K562 (cell line): ENCODE data around the gene REEP2. TPM values are rescaled to one million over a fixed set of nuclear protein-coding genes. Genes with fewer than 3 reads are reported as not detected.
A peak's percentile ranks its signal among the peaks of the same experiment; 100 is the strongest.

Experiments
- CHD2 ChIP-seq: IDR thresholded peaks from 2 replicates; pipeline ENCODE4 v1.6.1; 2011; ENCODE audit warnings: low read depth, low read length
- FUS ChIP-seq: fragments of 200-400 bp; formaldehyde crosslinking; optimal IDR thresholded peaks from 2 replicates; pipeline ENCODE3; 2017; ENCODE audit warnings: low read depth, low read length
- GATA2 ChIP-seq: sonication (generic); formaldehyde crosslinking; IDR thresholded peaks from 2 replicates; pipeline ENCODE4 v1.4.0; 2020; ENCODE audit warnings: mild to moderate bottlenecking, missing genetic modification reagents
- MAFF ChIP-seq: IDR thresholded peaks from 2 replicates; pipeline ENCODE4 v1.6.1; 2012; ENCODE audit warnings: low read length, improper control_type of control experiment
- NCOA2 ChIP-seq, 2 experiments: fragments of 450-650 bp; IDR thresholded peaks; 2 replicates each; pipeline ENCODE4 v1.6.1; 2018; ENCODE audit warnings: mild to moderate bottlenecking in 2 of 2, moderate library complexity in 1 of 2; ENCODE audit not compliant: partially characterized antibody in 2 of 2
- NR3C1 ChIP-seq: sonication (generic); formaldehyde crosslinking; IDR thresholded peaks from 2 replicates; pipeline ENCODE4 v1.8.1; 2022; ENCODE audit warnings: missing genetic modification reagents
- PRPF4 ChIP-seq: fragments of 200-400 bp; formaldehyde crosslinking; IDR thresholded peaks from one replicate; pipeline ENCODE4 v1.6.1; 2017; ENCODE audit warnings: low read length, low read depth, mild to moderate bottlenecking; ENCODE audit not compliant: insufficient read depth, poor library complexity, severe bottlenecking
- TEAD1 ChIP-seq, 2 experiments: fragments of 450-650 bp in 1 of 2; sonication (generic) in 1 of 2; formaldehyde crosslinking; IDR thresholded peaks; 2 replicates each; pipeline versions ENCODE4 v1.4.0 to v1.8.0; 2020 to 2022; ENCODE audit warnings: mild to moderate bottlenecking in 2 of 2, missing genetic modification reagents in 1 of 2
- U2AF1 ChIP-seq: fragments of 200-400 bp; formaldehyde crosslinking; optimal IDR thresholded peaks from 2 replicates; pipeline ENCODE3; 2017; ENCODE audit warnings: mild to moderate bottlenecking, low read depth, low read length, moderate library complexity
- ZKSCAN3 ChIP-seq: fragments of 250-450 bp; sonication (Bioruptor Pico); IDR thresholded peaks from 2 replicates; pipeline ENCODE4 v1.4.0; 2020
- ZNF232 ChIP-seq: sonication (generic); formaldehyde crosslinking; IDR thresholded peaks from 2 replicates; pipeline ENCODE4 v1.8.0; 2022; ENCODE audit warnings: mild to moderate bottlenecking, missing genetic modification reagents
- ZNF274 ChIP-seq: IDR thresholded peaks from 2 replicates; pipeline ENCODE4 v1.6.1; 2011; ENCODE audit warnings: low read depth, mild to moderate bottlenecking, low read length, moderate library complexity, borderline replicate concordance
- polyA plus RNA-seq, 8 experiments: library from polyadenylated mRNA; depleted of rRNA in 4 of 8; stranded (reverse) in 5 of 8; unstranded in 3 of 8; fragments of >200 nt; fragmentation: Nextera tagmentation in 2 of 8; fragmentation: Illumina TruSeq in 1 of 8; extraction: Ambion mirVana in 2 of 8; extraction: Trizol in 1 of 8; gene quantifications; 2 replicates each; pipeline versions ENCODE4 v1.2.1 to v1.2.3, GENCODE V29; 2011 to 2014; ENCODE audit warnings: inconsistent platforms in 1 of 8, missing spikeins in 1 of 8
- total RNA-seq, 7 experiments: library from RNA; depleted of rRNA in 6 of 7; stranded (reverse); fragments of >200 nt in 6 of 7; fragmentation: Illumina TruSeq in 2 of 7; extraction: Trizol in 2 of 7; gene quantifications; 2 replicates each; pipeline versions ENCODE4 v1.2.1 to v1.2.3, GENCODE V29; 2011 to 2021; ENCODE audit warnings: low replicate concordance in 1 of 7
- TF ChIP-seq, protein P1 (sequence below): fragments of 250-450 bp; sonication (Bioruptor Pico); IDR thresholded peaks from 2 replicates; pipeline ENCODE4 v1.5.0; 2021; ENCODE audit warnings: mild to moderate bottlenecking, borderline replicate concordance
- TF ChIP-seq, protein P2 (sequence below): fragments of 200-800 bp; sonication (Bioruptor generic); IDR thresholded peaks from 2 replicates; pipeline ENCODE4 v1.6.1; 2017; ENCODE audit warnings: missing genetic modification characterization, missing compliant biosample characterization
- TF ChIP-seq, protein P3 (sequence below): fragments of 250-450 bp; sonication (Bioruptor Pico); IDR thresholded peaks from 2 replicates; pipeline ENCODE4 v1.6.1; 2021; ENCODE audit warnings: mild to moderate bottlenecking
- TF ChIP-seq, protein P4 (sequence below), 2 experiments: fragments of 450-650 bp in 1 of 2; sonication (generic) in 1 of 2; formaldehyde crosslinking in 1 of 2; IDR thresholded peaks in 1 of 2; conservative IDR thresholded peaks in 1 of 2; 2 replicates each; pipeline versions ENCODE4 v1.6.1 to v1.8.1; 2016 to 2023; ENCODE audit warnings: mild to moderate bottlenecking in 2 of 2, moderate library complexity in 2 of 2, inconsistent platforms in 1 of 2, missing genetic modification reagents in 1 of 2
- TF ChIP-seq, protein P5 (sequence below): fragments of 250-450 bp; sonication (Bioruptor Pico); IDR thresholded peaks from 2 replicates; pipeline ENCODE4 v1.4.0; 2020; ENCODE audit warnings: mild to moderate bottlenecking, moderate library complexity

Gene REEP2
- total and polyA plus RNA-seq, 9 of the 15 experiments (the other 6 are each of a cell fraction or from before 2014, with no cell fraction given): 0.03 to 1.1 (median 0.12) TPM; not detected in 1

DNA sequence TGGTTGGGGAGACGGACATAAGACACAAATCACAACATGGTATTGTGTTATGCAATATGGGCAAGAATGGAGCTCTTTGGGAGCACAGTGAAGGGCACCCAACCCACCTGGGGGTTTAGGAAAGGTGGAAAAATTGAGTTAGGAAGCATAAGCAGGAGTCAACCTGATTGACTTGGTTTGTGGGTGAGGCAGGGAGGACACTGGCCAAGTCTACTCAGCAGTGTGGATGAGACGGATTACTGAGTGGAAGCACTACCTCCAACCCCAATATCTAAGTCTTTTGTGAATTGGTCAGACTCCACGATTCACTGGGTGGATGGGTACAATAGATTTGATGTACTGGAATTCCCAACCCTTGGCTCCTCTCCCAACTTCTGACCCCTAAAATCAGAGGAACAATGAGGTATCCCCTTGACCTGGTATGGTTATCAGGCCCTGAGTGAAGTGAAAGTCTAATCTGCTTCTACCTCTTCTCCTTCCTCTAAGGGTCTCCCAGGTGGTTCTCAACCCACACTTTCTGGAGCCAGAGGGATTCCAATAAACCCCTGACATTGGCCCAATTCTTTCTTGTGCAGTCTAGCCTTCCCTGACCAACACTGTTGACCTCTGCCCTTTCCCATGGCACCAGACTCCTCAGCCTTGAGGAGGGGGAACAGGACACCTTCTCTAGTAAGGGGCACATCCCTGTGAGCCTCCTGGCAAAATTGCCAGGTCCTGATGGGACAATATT is 31.6 kb downstream of the REEP2 start (continued):
- TF ChIP-seq NCOA2 (IDR thresholded peaks at IDR 0.05; ENCODE audit: partially characterized antibody in 2 of 2): no peak
- peak; percentile 23; the same call in 1 of the 2 replicates for TF ChIP-seq MAFF
- TF ChIP-seq, protein P1, sequence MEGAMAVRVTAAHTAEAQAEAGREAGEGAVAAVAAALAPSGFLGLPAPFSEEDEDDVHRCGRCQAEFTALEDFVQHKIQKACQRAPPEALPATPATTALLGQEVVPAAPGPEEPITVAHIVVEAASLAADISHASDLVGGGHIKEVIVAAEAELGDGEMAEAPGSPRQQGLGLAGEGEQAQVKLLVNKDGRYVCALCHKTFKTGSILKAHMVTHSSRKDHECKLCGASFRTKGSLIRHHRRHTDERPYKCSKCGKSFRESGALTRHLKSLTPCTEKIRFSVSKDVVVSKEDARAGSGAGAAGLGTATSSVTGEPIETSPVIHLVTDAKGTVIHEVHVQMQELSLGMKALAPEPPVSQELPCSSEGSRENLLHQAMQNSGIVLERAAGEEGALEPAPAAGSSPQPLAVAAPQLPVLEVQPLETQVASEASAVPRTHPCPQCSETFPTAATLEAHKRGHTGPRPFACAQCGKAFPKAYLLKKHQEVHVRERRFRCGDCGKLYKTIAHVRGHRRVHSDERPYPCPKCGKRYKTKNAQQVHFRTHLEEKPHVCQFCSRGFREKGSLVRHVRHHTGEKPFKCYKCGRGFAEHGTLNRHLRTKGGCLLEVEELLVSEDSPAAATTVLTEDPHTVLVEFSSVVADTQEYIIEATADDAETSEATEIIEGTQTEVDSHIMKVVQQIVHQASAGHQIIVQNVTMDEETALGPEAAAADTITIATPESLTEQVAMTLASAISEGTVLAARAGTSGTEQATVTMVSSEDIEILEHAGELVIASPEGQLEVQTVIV: no peak
- peak; percentile 3; the same call in 1 of the 2 replicates for TF ChIP-seq CHD2
- peak; percentile 98 for TF ChIP-seq FUS
- 0 out of 2 replicates have a peak, but pooled peaks have one; percentile 11 for TF ChIP-seq ZNF274
- TF ChIP-seq ZNF232 (CRISPR knock-in tag): no peak
- no peak for TF ChIP-seq PRPF4
- TF ChIP-seq, protein P2, sequence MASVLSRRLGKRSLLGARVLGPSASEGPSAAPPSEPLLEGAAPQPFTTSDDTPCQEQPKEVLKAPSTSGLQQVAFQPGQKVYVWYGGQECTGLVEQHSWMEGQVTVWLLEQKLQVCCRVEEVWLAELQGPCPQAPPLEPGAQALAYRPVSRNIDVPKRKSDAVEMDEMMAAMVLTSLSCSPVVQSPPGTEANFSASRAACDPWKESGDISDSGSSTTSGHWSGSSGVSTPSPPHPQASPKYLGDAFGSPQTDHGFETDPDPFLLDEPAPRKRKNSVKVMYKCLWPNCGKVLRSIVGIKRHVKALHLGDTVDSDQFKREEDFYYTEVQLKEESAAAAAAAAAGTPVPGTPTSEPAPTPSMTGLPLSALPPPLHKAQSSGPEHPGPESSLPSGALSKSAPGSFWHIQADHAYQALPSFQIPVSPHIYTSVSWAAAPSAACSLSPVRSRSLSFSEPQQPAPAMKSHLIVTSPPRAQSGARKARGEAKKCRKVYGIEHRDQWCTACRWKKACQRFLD (CRISPR knock-in tag): no peak
- TF ChIP-seq, protein P3, sequence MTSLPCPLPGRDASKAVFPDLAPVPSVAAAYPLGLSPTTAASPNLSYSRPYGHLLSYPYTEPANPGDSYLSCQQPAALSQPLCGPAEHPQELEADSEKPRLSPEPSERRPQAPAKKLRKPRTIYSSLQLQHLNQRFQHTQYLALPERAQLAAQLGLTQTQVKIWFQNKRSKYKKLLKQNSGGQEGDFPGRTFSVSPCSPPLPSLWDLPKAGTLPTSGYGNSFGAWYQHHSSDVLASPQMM (CRISPR knock-in tag): peak; percentile 53; the same call in 1 of the 2 replicates
- TF ChIP-seq ZKSCAN3 (CRISPR knock-in tag): no peak
- TF ChIP-seq TEAD1 (CRISPR knock-in tag; IDR thresholded peaks at IDR 0.05): peak in 1 of 2 experiments; percentile 3; a peak in 1 of 4 replicates
- peak; percentile 28 for TF ChIP-seq U2AF1
- 0 out of 2 replicates have a peak, but pooled peaks have one; percentile 17 for TF ChIP-seq GATA2 (CRISPR knock-in tag)
- TF ChIP-seq NR3C1 (CRISPR knock-in tag): no peak
- TF ChIP-seq, protein P4, sequence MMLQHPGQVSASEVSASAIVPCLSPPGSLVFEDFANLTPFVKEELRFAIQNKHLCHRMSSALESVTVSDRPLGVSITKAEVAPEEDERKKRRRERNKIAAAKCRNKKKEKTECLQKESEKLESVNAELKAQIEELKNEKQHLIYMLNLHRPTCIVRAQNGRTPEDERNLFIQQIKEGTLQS (IDR thresholded peaks at IDR 0.05): no peak
- TF ChIP-seq, protein P4 (CRISPR knock-in tag; conservative IDR thresholded peaks at IDR 0.05): 0 out of 2 replicates have a peak, but pooled peaks have one; percentile 17
- TF ChIP-seq, protein P5, sequence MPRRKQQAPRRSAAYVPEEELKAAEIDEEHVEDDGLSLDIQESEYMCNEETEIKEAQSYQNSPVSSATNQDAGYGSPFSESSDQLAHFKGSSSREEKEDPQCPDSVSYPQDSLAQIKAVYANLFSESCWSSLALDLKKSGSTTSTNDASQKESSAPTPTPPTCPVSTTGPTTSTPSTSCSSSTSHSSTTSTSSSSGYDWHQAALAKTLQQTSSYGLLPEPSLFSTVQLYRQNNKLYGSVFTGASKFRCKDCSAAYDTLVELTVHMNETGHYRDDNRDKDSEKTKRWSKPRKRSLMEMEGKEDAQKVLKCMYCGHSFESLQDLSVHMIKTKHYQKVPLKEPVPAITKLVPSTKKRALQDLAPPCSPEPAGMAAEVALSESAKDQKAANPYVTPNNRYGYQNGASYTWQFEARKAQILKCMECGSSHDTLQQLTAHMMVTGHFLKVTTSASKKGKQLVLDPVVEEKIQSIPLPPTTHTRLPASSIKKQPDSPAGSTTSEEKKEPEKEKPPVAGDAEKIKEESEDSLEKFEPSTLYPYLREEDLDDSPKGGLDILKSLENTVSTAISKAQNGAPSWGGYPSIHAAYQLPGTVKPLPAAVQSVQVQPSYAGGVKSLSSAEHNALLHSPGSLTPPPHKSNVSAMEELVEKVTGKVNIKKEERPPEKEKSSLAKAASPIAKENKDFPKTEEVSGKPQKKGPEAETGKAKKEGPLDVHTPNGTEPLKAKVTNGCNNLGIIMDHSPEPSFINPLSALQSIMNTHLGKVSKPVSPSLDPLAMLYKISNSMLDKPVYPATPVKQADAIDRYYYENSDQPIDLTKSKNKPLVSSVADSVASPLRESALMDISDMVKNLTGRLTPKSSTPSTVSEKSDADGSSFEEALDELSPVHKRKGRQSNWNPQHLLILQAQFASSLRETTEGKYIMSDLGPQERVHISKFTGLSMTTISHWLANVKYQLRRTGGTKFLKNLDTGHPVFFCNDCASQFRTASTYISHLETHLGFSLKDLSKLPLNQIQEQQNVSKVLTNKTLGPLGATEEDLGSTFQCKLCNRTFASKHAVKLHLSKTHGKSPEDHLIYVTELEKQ (CRISPR knock-in tag): no peak
